Adrenal gland (tissue), 5 donors: ENCODE measurements around the gene BICD1.

Source experiments
- CTCF ChIP-seq, 6 experiments: fragments of 450-650 bp in 4 of 6; fragments of 200-600 bp in 2 of 6; sonication (generic) in 1 of 6; IDR thresholded peaks; 1 replicate in 5 of 6; 2 replicates in 1 of 6; pipeline versions ENCODE4 v1.5.1 to v1.8.0; 2016 to 2021; ENCODE audit warnings: antibody characterized with exemption in 6 of 6, mild to moderate bottlenecking in 2 of 6, moderate library complexity in 1 of 6
- POLR2A ChIP-seq, 2 donors: fragments of 450-650 bp; IDR thresholded peaks; one replicate each; pipeline ENCODE4 v1.6.1; 2017; ENCODE audit warnings: antibody characterized with exemption in 2 of 2, mild to moderate bottlenecking in 2 of 2, moderate library complexity in 1 of 2
- donor health status: DM: no; HTN: no; CAD: no.

- TF ChIP-seq CTCF (IDR thresholded peaks at IDR 0.05) (peak in 4 of 6 experiments; percentile 10 to 52 (median 48)), POLR2A (IDR thresholded peaks at IDR 0.05) (no peak)
Observed at GRCh38 chr12:32305163-32305562, 198.5 kb downstream of the BICD1 start.
